ENCODE data around the gene CUBN.
"Not testable (repeated sequence)": the region's sequence is repeated elsewhere in the genome, so short reads cannot be mapped to it uniquely, and the experiment has no call there.

Gene CUBN

GRCh38 chr10:16828701-16829175 is 300.9 kb downstream of the CUBN start:
- Histone ChIP-seq H3K27ac (replicated peaks) (no peak overlapping the region), H3K4me3 (replicated peaks; ENCODE audit: insufficient read depth, low read length) (no peak overlapping the region), H3K27me3 (ENCODE audit: insufficient read depth, poor library complexity, severe bottlenecking) (no peaks in the 10 kb centered on the region)
- no peak for DNase-seq (ENCODE audit: low read depth in 1 of 2, low spot score in 1 of 2)
- TF ChIP-seq POLR2AphosphoS5 (IDR thresholded peaks at IDR 0.05; ENCODE audit: low read depth): no peak
- no peak for TF ChIP-seq REST (IDR thresholded peaks at IDR 0.05; ENCODE audit: insufficient replicate concordance, low read depth)
- no peak for TF ChIP-seq CTCF (IDR thresholded peaks at IDR 0.05; ENCODE audit: insufficient read depth, low read length)
- TF ChIP-seq GABPA (IDR thresholded peaks at IDR 0.05; ENCODE audit: low read depth): no peak
- no peak for TF ChIP-seq SPI1 (IDR thresholded peaks at IDR 0.05; ENCODE audit: borderline replicate concordance, low read depth)

- no peak for TF ChIP-seq REST (IDR thresholded peaks at IDR 0.05; ENCODE audit: insufficient replicate concordance, low read depth)
- no peak for TF ChIP-seq GABPA (IDR thresholded peaks at IDR 0.05; ENCODE audit: low read depth)
- Histone ChIP-seq H3K27me3 (ENCODE audit: insufficient read depth, poor library complexity, severe bottlenecking) (no peaks in the 10 kb centered on the region), H3K27ac (replicated peaks) (no peak overlapping the region), H3K4me3 (replicated peaks; ENCODE audit: insufficient read depth, low read length) (no peak overlapping the region)
- peak in 1 of 2 experiments; percentile 32 for DNase-seq (ENCODE audit: low read depth in 1 of 2, low spot score in 1 of 2)
These were observed 301.5 kb downstream of the CUBN start for GRCh38 chr10:16828114-16828568.

- not testable (repeated sequence) for H3K27ac ChIP-seq (replicated peaks); DNase-seq (ENCODE audit: low read depth in 1 of 2, low spot score in 1 of 2); H3K27me3 ChIP-seq (ENCODE audit: insufficient read depth, poor library complexity, severe bottlenecking); H3K4me3 ChIP-seq (replicated peaks; ENCODE audit: insufficient read depth, low read length)
These were observed 302.1 kb downstream of the CUBN start for GRCh38 chr10:16827474-16827873.

- Histone ChIP-seq H3K27ac (replicated peaks) (no peak overlapping the region), H3K27me3 (ENCODE audit: insufficient read depth, poor library complexity, severe bottlenecking) (no peaks in the 10 kb centered on the region), H3K4me3 (replicated peaks; ENCODE audit: insufficient read depth, low read length) (no peak overlapping the region)
- TF ChIP-seq SPI1 (IDR thresholded peaks at IDR 0.05; ENCODE audit: borderline replicate concordance, low read depth) (no peak), REST (IDR thresholded peaks at IDR 0.05; ENCODE audit: insufficient replicate concordance, low read depth) (no peak), CTCF (IDR thresholded peaks at IDR 0.05; ENCODE audit: insufficient read depth, low read length) (no peak), GABPA (IDR thresholded peaks at IDR 0.05; ENCODE audit: low read depth) (no peak), POLR2AphosphoS5 (IDR thresholded peaks at IDR 0.05; ENCODE audit: low read depth) (no peak)
- no peak for DNase-seq (ENCODE audit: low read depth in 1 of 2, low spot score in 1 of 2)
These were observed 306.8 kb downstream of the CUBN start for GRCh38 chr10:16822726-16823360.
